GM12872 (cell line): ENCODE measurements around the gene POLR3C.

Experiments
- CTCF ChIP-seq: IDR thresholded peaks from 3 replicates; pipeline ENCODE4 v1.5.1; 2011; ENCODE audit warnings: low read depth, mild to moderate bottlenecking, low read length, moderate library complexity; ENCODE audit not compliant: insufficient read depth

Gene POLR3C

GRCh38 chr1:145871994-145872924 is 48.3 kb downstream of the POLR3C start:
- no peak for TF ChIP-seq CTCF

- no peak for TF ChIP-seq CTCF
Measured at GRCh38 chr1:145874646-145875045, 50.6 kb downstream of the POLR3C start.

- TF ChIP-seq CTCF = no peak
Measured at GRCh38 chr1:145877923-145878486, 54.0 kb downstream of the POLR3C start.

GRCh38 chr1:145878724-145879123 is 54.7 kb downstream of the POLR3C start:
- TF ChIP-seq CTCF = no peak

- TF ChIP-seq CTCF = no peak
Measured at GRCh38 chr1:145879775-145880174, 55.8 kb downstream of the POLR3C start.

GRCh38 chr1:145884675-145885074 is 60.7 kb downstream of the POLR3C start:
- no peak for TF ChIP-seq CTCF

- no peak for TF ChIP-seq CTCF
Measured at GRCh38 chr1:145885738-145886287, 61.8 kb downstream of the POLR3C start, which contains the start of gene ANKRD35. TSS of gene ANKRD35 (minus strand) at chr1:145885866. CDS start at chr1:145885758, 108 bp downstream.
